Kidney epithelial cell (primary cell): ENCODE results near the gene LDOC1. TPM values are rescaled to one million over a fixed set of nuclear protein-coding genes. Genes with fewer than 3 reads are reported as not detected.
"Not testable (repeated sequence)": the region's sequence is repeated elsewhere in the genome, so short reads cannot be mapped to it uniquely, and the experiment has no call there.

ENCODE experiments used
- DNase-seq: peaks from one replicate; pipeline ENCODE4 v3.0.0-alpha.2; 2010; ENCODE audit warnings: low read depth
- H3K27me3 ChIP-seq: 2 replicates; pipeline ENCODE4 v1.6.0; 2011; ENCODE audit warnings: low read length; ENCODE audit not compliant: control insufficient read depth, insufficient read depth
- H3K36me3 ChIP-seq: 2 replicates; pipeline ENCODE4 v1.5.1; 2011; ENCODE audit warnings: low read length; ENCODE audit not compliant: control insufficient read depth, insufficient read depth
- H3K4me3 ChIP-seq: 2 replicates; pipeline ENCODE4 v1.5.1; 2011; ENCODE audit warnings: low read depth, mild to moderate bottlenecking, control low read depth, low read length
- CTCF ChIP-seq: IDR thresholded peaks from 2 replicates; pipeline ENCODE4 v1.5.1; 2011; ENCODE audit warnings: mild to moderate bottlenecking, moderate library complexity, low read length, control low read depth, inconsistent platforms; ENCODE audit not compliant: insufficient read depth, poor library complexity, severe bottlenecking
- total RNA-seq: library from RNA; depleted of rRNA; stranded (reverse); fragments of >200 nt; gene quantifications from 2 replicates; pipeline ENCODE4 v1.2.3, GENCODE V29; 2015

LDOC1 gene
- total RNA-seq, 1 donor from 2014 or later: 6.6 TPM

DNA sequence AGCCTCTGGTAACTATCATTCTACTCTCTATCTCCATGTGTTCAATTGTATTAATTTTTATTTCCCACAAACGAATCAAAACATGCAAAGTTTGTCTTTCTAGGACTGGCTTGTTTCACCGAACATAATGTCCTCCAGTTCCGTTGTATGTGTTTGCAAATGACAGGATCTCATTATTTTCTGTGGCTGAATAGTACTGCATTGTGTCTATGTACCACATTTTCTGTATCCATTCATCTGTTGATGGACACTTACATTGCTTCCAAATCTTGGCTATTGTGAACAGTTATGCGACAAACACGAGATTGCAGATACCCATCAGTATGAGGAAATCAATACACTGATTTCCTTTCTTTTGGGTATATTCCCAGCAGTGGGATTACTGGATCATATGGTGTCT lies 8.4 kb upstream of the LDOC1 start:
- Histone ChIP-seq H3K4me3 (no peak overlapping the region), H3K36me3 (no peaks in the 10 kb centered on the region), H3K27me3 (no peaks in the 10 kb centered on the region)
- DNase-seq: no peak
- TF ChIP-seq CTCF: no peak

DNA sequence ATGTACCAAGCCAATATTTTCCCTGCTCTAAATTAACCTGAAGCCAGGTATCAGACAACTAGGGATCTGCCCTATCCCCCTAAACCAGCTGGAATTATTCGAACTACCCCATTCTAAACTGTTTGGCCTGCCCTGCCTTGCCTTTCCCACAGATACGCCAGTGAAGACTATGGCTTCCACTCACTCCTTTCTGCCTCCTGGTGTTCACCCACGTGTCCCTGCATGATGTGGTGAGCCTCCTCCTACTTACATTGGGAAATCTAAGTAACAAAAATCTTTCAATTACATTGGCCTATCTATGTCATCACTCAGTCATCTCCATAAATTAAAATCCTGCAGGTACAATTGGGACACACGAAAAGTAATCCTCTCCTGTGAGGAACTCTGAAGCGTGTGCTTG lies 6.1 kb upstream of the LDOC1 start:
- no peaks in the 10 kb centered on the region for H3K36me3 ChIP-seq
- DNase-seq: no peak
- no peak for TF ChIP-seq CTCF
- no peaks in the 10 kb centered on the region for H3K27me3 ChIP-seq
- no peak overlapping the region for H3K4me3 ChIP-seq

DNA sequence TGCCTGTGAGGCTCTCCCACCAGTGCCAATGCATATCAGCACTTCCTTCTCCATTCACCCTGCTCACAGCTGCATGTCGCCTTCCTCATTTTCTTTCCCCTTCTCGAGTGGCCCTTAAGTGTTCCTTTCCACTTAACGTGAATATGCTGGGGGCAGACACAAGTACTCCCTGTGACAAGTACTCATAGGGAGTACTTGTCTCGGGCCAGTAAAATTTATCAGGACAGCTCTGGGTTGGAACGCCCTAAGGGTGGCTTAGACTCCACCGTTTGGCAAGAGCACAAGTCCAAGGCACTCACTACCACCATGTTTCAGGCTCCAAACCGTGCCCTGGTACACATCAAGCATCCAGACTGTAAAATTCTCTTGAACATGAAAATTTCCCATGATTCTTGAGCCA lies 3.9 kb upstream of the LDOC1 start:
- no peak for DNase-seq
- H3K36me3 ChIP-seq: no peaks in the 10 kb centered on the region
- TF ChIP-seq CTCF: no peak

DNA sequence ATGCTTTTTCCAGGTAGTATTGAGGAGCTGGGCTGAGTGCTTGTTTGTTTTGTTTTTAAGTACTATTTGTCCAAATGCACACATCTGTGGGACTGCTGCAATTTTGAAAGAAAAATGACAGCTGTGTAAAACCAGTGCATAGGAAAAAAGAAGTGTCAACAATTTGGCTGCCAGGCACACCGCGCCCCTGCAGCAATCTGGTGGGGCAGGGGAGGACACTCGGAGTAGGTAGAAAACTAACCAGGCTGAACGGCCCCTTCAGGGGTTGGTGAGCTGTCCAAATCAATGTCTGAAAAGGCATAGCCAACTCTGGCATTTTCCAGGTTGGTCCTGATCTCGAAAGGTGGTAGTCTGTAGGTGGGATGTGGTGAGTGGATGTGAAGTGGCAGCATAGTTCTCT lies 1.1 kb downstream of the LDOC1 start:
- Histone ChIP-seq H3K27me3 (no peaks in the 10 kb centered on the region), H3K4me3 (peak overlapping the region; percentile 70), H3K36me3 (no peaks in the 10 kb centered on the region)
- TF ChIP-seq CTCF: no peak
- DNase-seq: no peak

More for the DNA sequence above, 3.9 kb upstream of the LDOC1 start:
- Histone ChIP-seq H3K27me3 (no peaks in the 10 kb centered on the region), H3K4me3 (no peak overlapping the region)

DNA sequence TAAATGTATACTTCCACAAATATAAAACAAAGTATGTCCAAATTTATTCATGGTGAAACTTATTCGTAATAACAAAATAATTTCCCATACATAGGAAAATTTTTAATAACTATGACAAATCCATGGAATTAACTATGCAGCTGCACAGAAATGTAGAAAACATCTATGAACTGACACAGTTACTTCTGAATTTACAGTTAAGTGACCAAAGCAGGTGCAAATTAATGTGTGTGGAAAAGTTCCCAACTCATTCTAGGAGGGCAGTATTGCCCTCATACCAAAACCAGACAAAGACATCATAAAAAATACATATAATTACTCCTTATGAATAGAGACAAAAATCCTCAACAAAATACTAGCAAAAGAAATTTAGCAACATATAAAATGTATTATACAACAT lies 12.5 kb downstream of the LDOC1 start:
- Histone ChIP-seq H3K27me3 (no peaks in the 10 kb centered on the region), H3K36me3 (no peaks in the 10 kb centered on the region), H3K4me3 (no peak overlapping the region)
- TF ChIP-seq CTCF: no peak
- DNase-seq: no peak

DNA sequence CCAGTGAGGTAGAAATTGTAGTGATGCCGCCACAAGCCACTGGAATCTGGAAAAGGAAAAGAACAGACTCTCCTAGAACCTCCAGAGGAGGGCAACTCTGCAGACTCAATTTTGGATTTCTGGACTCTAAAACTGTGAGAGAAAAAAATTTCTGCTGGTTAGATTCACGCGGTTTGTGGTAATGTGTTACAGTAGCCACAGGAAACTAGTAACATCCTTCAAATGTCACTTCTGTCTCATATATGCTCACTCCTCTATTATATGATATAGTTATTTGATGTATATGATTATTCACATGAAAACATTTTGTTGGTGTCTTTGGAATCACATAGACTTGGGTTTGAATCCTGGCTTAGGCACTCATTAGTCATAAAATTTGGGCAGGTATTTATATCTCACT lies 18.8 kb downstream of the LDOC1 start:
- Histone ChIP-seq H3K36me3 (no peaks in the 10 kb centered on the region), H3K27me3 (no peaks in the 10 kb centered on the region), H3K4me3 (no peak overlapping the region)
- no peak for TF ChIP-seq CTCF
- DNase-seq: no peak

DNA sequence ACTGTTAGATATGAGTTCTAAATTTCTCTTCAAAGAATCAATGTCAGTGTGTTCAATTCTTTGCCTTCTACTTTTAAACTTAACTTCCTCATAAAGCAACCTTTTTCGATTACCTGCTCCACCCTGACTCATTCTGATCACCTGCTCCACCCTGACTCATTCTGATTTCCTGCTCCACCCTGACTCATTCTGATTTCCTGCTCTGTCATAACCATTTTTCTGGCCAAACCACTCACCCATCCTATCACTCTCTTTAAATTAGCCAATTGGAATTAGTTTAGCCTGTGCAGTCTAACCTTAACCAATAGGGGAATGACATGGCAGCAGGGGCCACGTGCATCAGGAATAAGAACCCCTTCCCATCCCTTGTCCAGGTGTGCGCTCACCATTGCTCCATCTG lies 21.7 kb downstream of the LDOC1 start:
- H3K36me3 ChIP-seq, H3K4me3 ChIP-seq, DNase-seq, H3K27me3 ChIP-seq: not testable (repeated sequence)
